Measurements from ENCODE around the gene CACNA1I. TPM values are rescaled to one million over a fixed set of nuclear protein-coding genes. Genes with fewer than 3 reads are reported as not detected.
"Not testable (repeated sequence)": the region's sequence is repeated elsewhere in the genome, so short reads cannot be mapped to it uniquely, and the experiment has no call there.

Gene CACNA1I
- total RNA-seq, 2 experiments from 2014 or later: 8.4 to 9.3 TPM

DNA sequence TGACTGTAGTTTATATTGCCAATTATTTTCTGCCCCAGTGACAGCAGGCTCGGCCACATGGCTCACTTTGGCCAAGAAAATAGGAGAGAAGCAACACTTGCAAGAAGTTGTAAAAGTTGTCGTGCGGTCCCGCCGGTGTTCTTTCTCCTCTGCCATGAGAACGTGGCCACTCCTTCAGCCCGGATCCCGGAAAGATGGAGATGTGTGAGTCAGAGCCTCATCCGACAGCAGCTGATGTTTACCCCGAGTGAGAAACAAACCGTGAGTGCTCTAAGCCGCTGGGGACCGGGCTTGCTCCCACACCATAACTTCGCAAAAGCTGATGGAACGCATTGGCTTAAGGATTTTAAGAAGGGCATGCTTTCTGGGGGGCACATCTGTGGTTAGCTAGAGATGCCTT, 157.0 kb downstream of the CACNA1I start:
- H3K27me3 Mint-ChIP-seq: peaks cover 7% of the 10 kb centered on the region
- no peak for DNase-seq
- no peaks in the 10 kb centered on the region for H3K9me3 Mint-ChIP-seq
- no peaks in the 10 kb centered on the region for H3K36me3 Mint-ChIP-seq (ENCODE audit: low read depth)
- H3K4me1 Mint-ChIP-seq: peaks cover 3% of the 10 kb centered on the region
- no peak overlapping the region for H3K27ac Mint-ChIP-seq
- POLR2A ChIA-PET: no interaction called here
- no peak overlapping the region for H3K4me3 Mint-ChIP-seq
- CTCF ChIA-PET: interaction anchor here (0.5 to 1.1 kb wide), 2 partner anchors 25 to 1879 kb away, joined by 3 read pairs; no protein-coding TSS in a partner anchor

GRCh38 chr22:39728236-39728860, 157.8 kb downstream of the CACNA1I start:
- no peak overlapping the region for H3K27ac Mint-ChIP-seq
- H3K4me3 Mint-ChIP-seq: no peak overlapping the region
- ChIA-PET POLR2A (no interaction called here), CTCF (interaction anchor here (0.6 kb wide), 1 partner anchor 1329 kb away, joined by 3 read pairs; no protein-coding TSS in a partner anchor)
- H3K4me1 Mint-ChIP-seq: no peaks in the 10 kb centered on the region
- no peak for DNase-seq
- H3K36me3 Mint-ChIP-seq (ENCODE audit: low read depth): no peaks in the 10 kb centered on the region
- peaks cover 7% of the 10 kb centered on the region for H3K27me3 Mint-ChIP-seq
- H3K9me3 Mint-ChIP-seq: no peaks in the 10 kb centered on the region

GRCh38 chr22:39729141-39729934, 158.8 kb downstream of the CACNA1I start:
- H3K36me3 Mint-ChIP-seq (ENCODE audit: low read depth): no peaks in the 10 kb centered on the region
- peaks cover 9% of the 10 kb centered on the region for H3K27me3 Mint-ChIP-seq
- POLR2A ChIA-PET: no interaction called here
- no peak for DNase-seq
- H3K4me1 Mint-ChIP-seq: no peaks in the 10 kb centered on the region
- CTCF ChIA-PET: no interaction called here
- H3K4me3 Mint-ChIP-seq: no peak overlapping the region
- H3K9me3 Mint-ChIP-seq: no peaks in the 10 kb centered on the region
- no peak overlapping the region for H3K27ac Mint-ChIP-seq

- ChIA-PET POLR2A (no interaction called here), CTCF (interaction anchor here (1.2 kb wide), 1 partner anchor 34 kb away, joined by 5 read pairs; no protein-coding TSS in a partner anchor)
- H3K4me1 Mint-ChIP-seq: no peaks in the 10 kb centered on the region
- H3K4me3 Mint-ChIP-seq: no peak overlapping the region
- H3K27ac Mint-ChIP-seq: no peak overlapping the region
- no peak for DNase-seq
- H3K36me3 Mint-ChIP-seq (ENCODE audit: low read depth): no peaks in the 10 kb centered on the region
- no peaks in the 10 kb centered on the region for H3K9me3 Mint-ChIP-seq
- H3K27me3 Mint-ChIP-seq: peaks cover 11% of the 10 kb centered on the region
These were observed 160.9 kb downstream of the CACNA1I start for GRCh38 chr22:39731481-39731880.

- Mint-ChIP-seq H3K36me3 (ENCODE audit: low read depth) (no peaks in the 10 kb centered on the region), H3K27me3 (peaks cover 11% of the 10 kb centered on the region), H3K4me3 (no peak overlapping the region), H3K9me3 (no peaks in the 10 kb centered on the region), H3K27ac (no peak overlapping the region), H3K4me1 (no peaks in the 10 kb centered on the region)
- ChIA-PET CTCF (interaction anchor here (1.2 kb wide), 1 partner anchor 34 kb away, joined by 5 read pairs; no protein-coding TSS in a partner anchor), POLR2A (no interaction called here)
- DNase-seq: no peak
These were observed 161.5 kb downstream of the CACNA1I start for GRCh38 chr22:39731881-39732555.

DNA sequence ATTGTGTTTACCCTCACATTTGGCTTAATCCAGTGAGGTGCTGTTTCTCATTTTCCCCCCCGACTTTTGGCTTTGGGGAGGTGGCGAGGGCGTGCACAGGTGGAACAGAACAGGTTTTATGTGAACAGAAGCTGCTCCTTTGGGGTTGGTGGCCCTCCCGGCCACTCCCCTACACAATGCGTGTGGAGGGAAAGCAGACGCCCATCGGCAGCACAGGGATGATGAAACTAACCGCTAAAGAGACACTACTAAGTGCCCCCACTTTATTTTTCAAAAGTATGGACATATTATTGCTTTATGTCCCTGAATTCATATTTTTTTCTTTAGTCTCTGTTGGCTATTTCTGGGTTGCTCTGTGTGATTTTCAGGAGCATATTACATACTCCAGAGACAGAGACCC, 162.1 kb downstream of the CACNA1I start:
- H3K4me3 Mint-ChIP-seq: no peak overlapping the region
- H3K27ac Mint-ChIP-seq: no peak overlapping the region
- ChIA-PET CTCF (interaction anchor here (1.2 kb wide), 1 partner anchor 33 kb away, joined by 5 read pairs; no protein-coding TSS in a partner anchor), POLR2A (interaction anchor here (0.6 kb wide), 1 partner anchor 201 kb away, joined by 3 read pairs; no protein-coding TSS in a partner anchor)
- no peaks in the 10 kb centered on the region for H3K36me3 Mint-ChIP-seq (ENCODE audit: low read depth)
- H3K4me1 Mint-ChIP-seq: no peaks in the 10 kb centered on the region
- no peak for DNase-seq
- H3K9me3 Mint-ChIP-seq: no peaks in the 10 kb centered on the region
- H3K27me3 Mint-ChIP-seq: peaks cover 11% of the 10 kb centered on the region

DNA sequence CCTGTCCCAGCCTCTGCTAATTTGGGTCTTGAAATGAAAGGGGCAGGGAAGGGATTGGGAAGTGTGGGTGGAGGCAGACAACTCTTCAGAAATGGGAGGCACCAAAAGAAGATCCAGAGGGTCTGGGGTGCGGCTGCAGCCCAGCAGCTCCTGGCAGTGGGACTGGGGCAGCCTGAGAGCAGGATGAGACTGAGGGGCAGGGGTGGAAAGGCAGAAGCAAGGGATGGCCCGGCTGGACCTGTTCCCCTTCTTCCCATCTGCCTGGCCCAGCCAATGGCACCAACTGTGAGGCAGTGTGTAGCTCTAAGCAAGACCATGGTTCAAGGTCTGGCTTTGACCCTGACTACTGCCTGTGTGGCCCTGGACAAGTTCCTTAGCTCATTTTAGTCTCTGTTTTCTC, 162.6 kb downstream of the CACNA1I start:
- ChIA-PET CTCF (interaction anchor here (0.8 kb wide), 1 partner anchor 181 kb away, joined by 3 read pairs; no protein-coding TSS in a partner anchor), POLR2A (interaction anchor here (0.6 kb wide), 1 partner anchor 202 kb away, joined by 3 read pairs; no protein-coding TSS in a partner anchor)
- peaks cover 16% of the 10 kb centered on the region for H3K27me3 Mint-ChIP-seq
- no peaks in the 10 kb centered on the region for H3K36me3 Mint-ChIP-seq (ENCODE audit: low read depth)
- no peak for DNase-seq
- no peaks in the 10 kb centered on the region for H3K4me1 Mint-ChIP-seq
- no peak overlapping the region for H3K27ac Mint-ChIP-seq
- no peaks in the 10 kb centered on the region for H3K9me3 Mint-ChIP-seq
- no peak overlapping the region for H3K4me3 Mint-ChIP-seq

DNA sequence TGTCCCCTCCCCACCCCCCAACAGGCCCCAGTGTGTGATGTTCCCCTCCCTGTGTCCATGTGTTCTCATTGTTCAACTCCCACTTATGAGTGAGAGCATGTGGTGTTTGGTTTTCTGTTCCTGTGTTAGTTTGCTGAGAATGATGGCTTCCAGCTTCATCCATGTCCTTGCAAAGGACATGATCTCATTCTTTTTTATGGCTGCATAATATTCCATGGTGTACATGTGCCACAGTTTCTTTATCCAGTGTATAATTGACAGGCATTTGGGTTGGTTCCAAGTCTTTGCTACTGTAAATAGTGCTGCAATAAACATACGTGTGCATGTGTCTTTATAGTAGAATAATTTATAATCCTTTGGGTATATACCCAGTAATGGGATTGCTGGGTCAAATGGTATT, 163.5 kb downstream of the CACNA1I start:
- H3K36me3 Mint-ChIP-seq (ENCODE audit: low read depth); DNase-seq; H3K4me3 Mint-ChIP-seq; H3K4me1 Mint-ChIP-seq; POLR2A ChIA-PET; H3K9me3 Mint-ChIP-seq; H3K27ac Mint-ChIP-seq: not testable (repeated sequence)
- peaks cover 16% of the 10 kb centered on the region for H3K27me3 Mint-ChIP-seq
- CTCF ChIA-PET: interaction anchor here (0.8 kb wide), 1 partner anchor 182 kb away, joined by 3 read pairs; no protein-coding TSS in a partner anchor

DNA sequence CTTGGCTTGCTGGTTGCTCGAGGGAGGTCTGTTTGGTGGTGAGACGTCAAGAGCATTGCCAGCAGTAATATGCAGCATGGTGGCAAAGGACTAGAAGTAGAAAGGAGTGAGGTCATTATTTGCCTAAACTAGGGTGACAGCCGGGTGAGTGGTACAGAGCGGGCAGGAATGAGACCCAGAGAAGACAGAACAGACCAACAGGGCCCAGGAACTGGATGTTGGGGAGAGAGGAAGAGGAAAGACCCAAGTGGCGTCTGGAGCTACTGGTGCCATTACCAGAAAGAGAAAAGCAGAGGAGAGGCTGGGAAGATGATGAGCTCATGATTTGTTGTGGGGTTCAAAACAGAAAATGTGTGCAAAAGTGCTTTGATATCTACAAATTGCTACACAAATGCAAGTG, 164.3 kb downstream of the CACNA1I start:
- no peak for DNase-seq
- H3K9me3 Mint-ChIP-seq: peaks cover 5% of the 10 kb centered on the region
- CTCF ChIA-PET: interaction anchor here (1.9 kb wide), 1 partner anchor 200 kb away, joined by 4 read pairs; no protein-coding TSS in a partner anchor
- no peak overlapping the region for H3K4me3 Mint-ChIP-seq
- H3K4me1 Mint-ChIP-seq: peaks cover 1% of the 10 kb centered on the region
- H3K27ac Mint-ChIP-seq: no peak overlapping the region
- peaks cover 16% of the 10 kb centered on the region for H3K27me3 Mint-ChIP-seq
- H3K36me3 Mint-ChIP-seq (ENCODE audit: low read depth): peaks cover 2% of the 10 kb centered on the region
- POLR2A ChIA-PET: no interaction called here

DNA sequence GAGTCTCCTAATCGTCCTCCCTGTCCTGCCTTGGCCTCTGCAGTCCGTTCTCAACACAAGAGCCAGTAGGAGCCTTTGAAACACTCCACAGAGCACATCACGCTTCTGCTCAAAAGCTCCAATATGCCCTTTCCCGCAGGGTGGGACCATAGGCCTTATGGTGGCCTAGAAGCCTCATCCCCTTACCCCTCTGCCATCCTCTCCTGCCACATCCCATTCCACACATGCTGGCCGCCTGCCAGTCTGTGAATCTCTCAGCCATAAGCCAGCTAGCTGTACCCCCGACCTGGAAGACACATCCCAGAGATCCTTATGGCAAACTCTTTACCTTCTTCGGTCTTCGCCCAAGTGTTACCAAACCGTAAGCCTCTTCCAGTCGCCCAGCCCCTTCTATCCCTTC, 165.2 kb downstream of the CACNA1I start:
- Mint-ChIP-seq H3K4me1 (peaks cover 1% of the 10 kb centered on the region), H3K4me3 (no peak overlapping the region), H3K27ac (no peak overlapping the region), H3K27me3 (peaks cover 16% of the 10 kb centered on the region), H3K36me3 (ENCODE audit: low read depth) (peaks cover 2% of the 10 kb centered on the region), H3K9me3 (peaks cover 6% of the 10 kb centered on the region)
- ChIA-PET CTCF (interaction anchor here (1.9 kb wide), 1 partner anchor 201 kb away, joined by 4 read pairs; no protein-coding TSS in a partner anchor), POLR2A (interaction anchor here (0.6 kb wide), 1 partner anchor 216 kb away, joined by 6 read pairs; no protein-coding TSS in a partner anchor)
- DNase-seq: no peak

- Mint-ChIP-seq H3K27ac (no peak overlapping the region), H3K4me3 (no peak overlapping the region)
These were observed 168.2 kb downstream of the CACNA1I start for GRCh38 chr22:39738746-39739145.

More at GRCh38 chr22:39738746-39739145, 168.2 kb downstream of the CACNA1I start:
- POLR2A ChIA-PET: no interaction called here
- Mint-ChIP-seq H3K4me1 (peaks cover 1% of the 10 kb centered on the region), H3K27me3 (peaks cover 16% of the 10 kb centered on the region), H3K9me3 (peaks cover 11% of the 10 kb centered on the region), H3K36me3 (ENCODE audit: low read depth) (peaks cover 4% of the 10 kb centered on the region)
- no peak for DNase-seq
- CTCF ChIA-PET: interaction anchor here (0.6 to 1.8 kb wide), 5 partner anchors 18 to 232 kb away, joined by 3 to 4 read pairs (median 3); no protein-coding TSS in a partner anchor
